HG03354 (cell line): ENCODE results near the gene IMPACT.
A peak's percentile ranks its signal among the peaks of the same experiment; 100 is the strongest.

Experiments used
- ATAC-seq: cut with Tn5 transposase; IDR thresholded peaks from one replicate; pipeline ENCODE4 v1.9.1; 2021; ENCODE audit warnings: mild to moderate bottlenecking; ENCODE audit not compliant: unreplicated experiment, poor library complexity, severe bottlenecking

The IMPACT gene

GRCh38 chr18:24417480-24417879, 9.0 kb upstream of the IMPACT start:
- no peak for ATAC-seq

GRCh38 chr18:24420551-24420950, 5.9 kb upstream of the IMPACT start:
- ATAC-seq: no peak

- no peak for ATAC-seq
Observed at GRCh38 chr18:24421831-24422230, 4.6 kb upstream of the IMPACT start.

- no peak for ATAC-seq
Observed at GRCh38 chr18:24426073-24426397, 435 bp upstream of the IMPACT start.

GRCh38 chr18:24427484-24427883, 1.0 kb downstream of the IMPACT start:
- ATAC-seq: no peak

DNA sequence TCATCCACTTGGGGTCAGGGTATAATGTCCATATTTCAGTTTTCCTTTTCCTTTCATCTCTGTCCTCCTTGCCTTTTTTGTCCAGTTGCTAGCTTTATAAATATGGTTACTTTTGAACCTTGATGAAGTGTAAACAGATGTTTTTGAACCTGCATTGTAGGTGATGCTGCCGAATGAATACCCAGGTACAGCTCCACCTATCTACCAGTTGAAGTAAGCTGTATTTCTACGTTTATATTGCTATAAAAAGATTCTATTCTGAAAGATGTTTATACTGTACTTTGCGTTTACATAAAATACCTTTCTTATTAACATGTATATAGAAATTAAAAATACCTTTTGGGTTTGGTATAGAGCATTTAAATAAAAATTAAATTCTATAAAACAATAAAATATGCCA, 2.2 kb downstream of the IMPACT start:
- ATAC-seq: no peak

GRCh38 chr18:24429188-24429587, 2.7 kb downstream of the IMPACT start:
- ATAC-seq: no peak

DNA sequence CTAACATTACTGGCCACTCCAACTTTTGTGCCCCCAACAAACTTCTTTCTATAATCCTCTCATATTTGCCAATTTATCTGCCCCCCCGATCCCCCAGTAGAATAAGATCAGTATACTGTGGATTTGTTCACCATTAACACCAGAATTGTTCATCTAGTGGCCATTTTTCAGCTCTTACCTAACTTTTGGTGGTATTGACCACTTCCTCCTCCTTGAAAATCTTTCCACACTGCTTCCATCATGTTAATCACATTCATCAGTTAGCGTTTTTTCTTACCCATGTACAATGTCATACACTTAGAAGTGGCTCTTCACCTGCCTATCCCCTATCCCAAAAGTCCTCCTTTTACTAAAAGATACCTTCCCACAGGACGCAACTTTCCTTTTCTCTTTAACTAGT, 6.1 kb downstream of the IMPACT start:
- ATAC-seq: no peak

DNA sequence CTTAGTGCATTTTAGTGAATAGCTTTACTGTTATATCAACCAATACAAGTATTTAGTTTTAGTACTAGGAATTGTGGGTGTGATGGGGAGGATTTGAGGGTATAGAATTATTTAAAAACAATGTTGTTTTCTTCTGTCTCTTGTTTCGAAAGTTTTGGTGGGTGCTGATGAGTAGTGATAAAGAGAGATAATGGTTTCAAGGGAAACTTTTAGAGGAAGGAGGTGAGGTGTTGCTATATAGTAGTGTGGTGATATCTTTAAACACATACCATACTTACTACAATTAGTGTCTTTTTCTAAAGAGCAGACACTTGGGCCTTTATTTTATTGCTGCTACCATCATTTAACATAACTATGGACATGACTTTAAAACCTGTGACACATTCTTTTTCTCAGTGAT, 10.5 kb downstream of the IMPACT start:
- no peak for ATAC-seq

GRCh38 chr18:24443870-24444269, 17.4 kb downstream of the IMPACT start:
- ATAC-seq: peak; percentile 87

- ATAC-seq: peak; percentile 71
Observed at GRCh38 chr18:24446453-24446852, 20.0 kb downstream of the IMPACT start.

GRCh38 chr18:24446953-24447538, 20.6 kb downstream of the IMPACT start:
- no peak for ATAC-seq

DNA sequence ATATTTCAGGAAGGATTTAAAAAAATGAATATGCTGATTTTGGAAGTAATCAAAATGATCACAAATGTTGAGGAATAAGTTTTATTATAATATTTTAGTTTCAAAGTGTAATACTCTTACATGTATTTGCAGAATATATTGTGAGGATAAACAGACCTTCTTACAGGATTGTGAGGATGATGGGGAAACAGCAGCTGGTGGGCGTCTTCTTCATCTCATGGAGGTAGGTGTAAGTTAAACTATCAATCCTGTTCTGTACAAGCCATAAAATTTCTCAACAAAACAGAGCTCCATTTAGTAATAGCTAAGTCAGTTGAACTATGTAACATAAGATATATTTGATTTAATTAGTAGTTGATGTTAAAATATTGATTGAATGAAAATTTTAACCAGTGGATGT, 21.5 kb downstream of the IMPACT start:
- no peak for ATAC-seq

GRCh38 chr18:24456549-24456948, 30.1 kb downstream of the IMPACT start:
- ATAC-seq: peak; percentile 90

- ATAC-seq: no peak
Observed at GRCh38 chr18:24459772-24460171, 33.3 kb downstream of the IMPACT start.

DNA sequence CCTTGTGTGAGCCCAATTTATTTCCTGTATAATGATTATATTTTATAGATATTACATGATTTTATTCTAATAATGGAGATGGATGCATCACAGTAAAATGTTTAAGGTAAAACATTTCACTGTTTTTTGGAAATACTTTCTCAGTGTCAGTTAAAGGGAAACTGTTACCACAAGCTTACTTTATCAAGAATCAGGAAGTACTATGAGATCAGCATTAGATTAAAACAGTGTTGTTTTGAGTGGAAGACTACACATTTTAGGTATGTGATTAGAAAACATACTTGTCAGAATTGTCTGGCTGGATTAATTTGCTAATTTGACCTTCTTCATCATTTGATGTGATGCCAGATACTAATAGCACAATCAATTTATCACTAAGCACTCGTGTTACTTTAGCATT, 33.9 kb downstream of the IMPACT start, which contains the start of gene HRH4:
TSS of gene HRH4 (plus strand) at position 250 of the 400 bp plus-strand sequence. CDS start at position 342, 92 bp downstream.
- ATAC-seq: no peak

GRCh38 chr18:24461996-24462395, 35.5 kb downstream of the IMPACT start:
- ATAC-seq: no peak

- no peak for ATAC-seq
Observed at GRCh38 chr18:24462838-24463775, 36.6 kb downstream of the IMPACT start.

DNA sequence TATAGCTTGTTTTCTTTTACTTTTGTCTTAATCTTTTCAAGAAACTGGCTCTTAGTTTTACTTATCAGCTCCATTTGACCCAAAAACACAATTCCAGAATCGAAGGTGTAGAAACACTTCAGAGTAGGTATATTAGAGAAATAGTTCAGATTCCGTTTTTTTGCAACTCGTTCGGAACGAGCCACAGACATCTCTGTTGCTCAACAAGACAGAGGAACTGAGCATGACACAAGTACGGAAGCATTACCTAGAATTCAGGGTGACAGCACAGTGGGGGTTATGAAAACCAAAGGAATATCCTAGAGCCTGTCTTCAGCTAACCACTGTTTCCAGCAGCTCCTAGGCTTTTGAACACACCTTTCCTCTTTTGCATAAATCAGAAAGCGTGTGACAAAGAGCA, 39.0 kb downstream of the IMPACT start:
- ATAC-seq: no peak

DNA sequence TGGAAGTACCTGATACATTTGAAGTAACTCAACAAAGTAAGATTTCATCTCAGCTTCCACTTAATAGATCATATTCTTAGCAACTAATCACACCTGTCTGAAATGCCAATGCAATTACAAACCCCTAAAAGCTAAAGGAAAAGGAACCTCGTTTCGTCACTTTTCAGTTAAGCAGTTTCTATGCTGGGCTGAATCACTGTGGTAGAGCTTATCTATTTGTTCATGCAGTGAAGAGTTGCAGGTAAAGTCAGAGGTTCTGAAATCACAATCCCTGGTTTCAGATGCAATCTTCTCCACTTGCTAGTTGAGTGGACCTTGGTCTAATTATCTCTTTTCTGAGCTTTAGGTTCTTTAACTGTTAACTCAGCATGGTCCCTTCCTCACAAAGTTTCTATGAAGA, 40.3 kb downstream of the IMPACT start:
- ATAC-seq: no peak

- ATAC-seq: no peak
Observed at GRCh38 chr18:24470022-24470618, 43.6 kb downstream of the IMPACT start.
